HEK293T (cell line): ENCODE results near the gene ESPNL.

ENCODE experiments used
- BHLHE40 ChIP-seq: fragments of 450-650 bp; IDR thresholded peaks from 2 replicates; pipeline ENCODE4 v1.6.1; 2016; ENCODE audit warnings: mild to moderate bottlenecking, moderate library complexity, borderline replicate concordance
- CTBP1 ChIP-seq: fragments of 450-650 bp; IDR thresholded peaks from 2 replicates; pipeline ENCODE4 v1.6.1; 2016; ENCODE audit warnings: borderline replicate concordance
- ELF4 ChIP-seq: fragments of 450-650 bp; IDR thresholded peaks from 2 replicates; pipeline ENCODE4 v1.6.1; 2017; ENCODE audit warnings: antibody characterized with exemption
- FOXA1 ChIP-seq: fragments of 450-650 bp; IDR thresholded peaks from 2 replicates; pipeline ENCODE4 v1.6.1; 2016; ENCODE audit warnings: mild to moderate bottlenecking
- FOXK2 ChIP-seq: fragments of 450-650 bp; IDR thresholded peaks from 2 replicates; pipeline ENCODE4 v1.6.1; 2016; ENCODE audit warnings: mild to moderate bottlenecking
- FOXM1 ChIP-seq: fragments of 450-650 bp; IDR thresholded peaks from 2 replicates; pipeline ENCODE4 v1.6.1; 2017; ENCODE audit warnings: mild to moderate bottlenecking, borderline replicate concordance
- HDGF ChIP-seq: fragments of 450-650 bp; IDR thresholded peaks from 2 replicates; pipeline ENCODE4 v1.6.1; 2017; ENCODE audit warnings: antibody characterized with exemption, borderline replicate concordance
- L3MBTL2 ChIP-seq: fragments of 450-650 bp; conservative IDR thresholded peaks from 2 replicates; pipeline ENCODE4 v1.6.1; 2016; ENCODE audit warnings: mild to moderate bottlenecking
- LEF1 ChIP-seq: fragments of 450-650 bp; IDR thresholded peaks from 2 replicates; pipeline ENCODE4 v1.6.1; 2017; ENCODE audit warnings: mild to moderate bottlenecking, borderline replicate concordance
- NFRKB ChIP-seq: fragments of 450-650 bp; IDR thresholded peaks from 2 replicates; pipeline ENCODE4 v1.6.1; 2016; ENCODE audit warnings: mild to moderate bottlenecking, moderate library complexity
- SP1 ChIP-seq: fragments of 450-650 bp; IDR thresholded peaks from 2 replicates; pipeline ENCODE4 v1.6.1; 2017
- TARDBP ChIP-seq: fragments of 450-650 bp; IDR thresholded peaks from 2 replicates; pipeline ENCODE4 v1.6.1; 2016
- ZNF384 ChIP-seq: fragments of 450-650 bp; IDR thresholded peaks from 2 replicates; pipeline ENCODE4 v1.6.1; 2016
- TF ChIP-seq, protein P1 (sequence below): fragments of 450-650 bp; IDR thresholded peaks from 2 replicates; pipeline ENCODE4 v1.6.1; 2016

- TF ChIP-seq FOXM1 (no peak), L3MBTL2 (no peak), SP1 (no peak), HDGF (no peak), CTBP1 (no peak), ZNF384 (no peak), FOXA1 (no peak), BHLHE40 (no peak), FOXK2 (no peak), ELF4 (no peak), LEF1 (no peak), TARDBP (no peak), NFRKB (no peak)
- TF ChIP-seq, protein P1, sequence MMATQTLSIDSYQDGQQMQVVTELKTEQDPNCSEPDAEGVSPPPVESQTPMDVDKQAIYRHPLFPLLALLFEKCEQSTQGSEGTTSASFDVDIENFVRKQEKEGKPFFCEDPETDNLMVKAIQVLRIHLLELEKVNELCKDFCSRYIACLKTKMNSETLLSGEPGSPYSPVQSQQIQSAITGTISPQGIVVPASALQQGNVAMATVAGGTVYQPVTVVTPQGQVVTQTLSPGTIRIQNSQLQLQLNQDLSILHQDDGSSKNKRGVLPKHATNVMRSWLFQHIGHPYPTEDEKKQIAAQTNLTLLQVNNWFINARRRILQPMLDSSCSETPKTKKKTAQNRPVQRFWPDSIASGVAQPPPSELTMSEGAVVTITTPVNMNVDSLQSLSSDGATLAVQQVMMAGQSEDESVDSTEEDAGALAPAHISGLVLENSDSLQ = no peak
Measured at GRCh38 chr2:238106698-238107524, 6.8 kb downstream of the ESPNL start.
